ENCODE results near the gene NSF.

The NSF gene

DNA sequence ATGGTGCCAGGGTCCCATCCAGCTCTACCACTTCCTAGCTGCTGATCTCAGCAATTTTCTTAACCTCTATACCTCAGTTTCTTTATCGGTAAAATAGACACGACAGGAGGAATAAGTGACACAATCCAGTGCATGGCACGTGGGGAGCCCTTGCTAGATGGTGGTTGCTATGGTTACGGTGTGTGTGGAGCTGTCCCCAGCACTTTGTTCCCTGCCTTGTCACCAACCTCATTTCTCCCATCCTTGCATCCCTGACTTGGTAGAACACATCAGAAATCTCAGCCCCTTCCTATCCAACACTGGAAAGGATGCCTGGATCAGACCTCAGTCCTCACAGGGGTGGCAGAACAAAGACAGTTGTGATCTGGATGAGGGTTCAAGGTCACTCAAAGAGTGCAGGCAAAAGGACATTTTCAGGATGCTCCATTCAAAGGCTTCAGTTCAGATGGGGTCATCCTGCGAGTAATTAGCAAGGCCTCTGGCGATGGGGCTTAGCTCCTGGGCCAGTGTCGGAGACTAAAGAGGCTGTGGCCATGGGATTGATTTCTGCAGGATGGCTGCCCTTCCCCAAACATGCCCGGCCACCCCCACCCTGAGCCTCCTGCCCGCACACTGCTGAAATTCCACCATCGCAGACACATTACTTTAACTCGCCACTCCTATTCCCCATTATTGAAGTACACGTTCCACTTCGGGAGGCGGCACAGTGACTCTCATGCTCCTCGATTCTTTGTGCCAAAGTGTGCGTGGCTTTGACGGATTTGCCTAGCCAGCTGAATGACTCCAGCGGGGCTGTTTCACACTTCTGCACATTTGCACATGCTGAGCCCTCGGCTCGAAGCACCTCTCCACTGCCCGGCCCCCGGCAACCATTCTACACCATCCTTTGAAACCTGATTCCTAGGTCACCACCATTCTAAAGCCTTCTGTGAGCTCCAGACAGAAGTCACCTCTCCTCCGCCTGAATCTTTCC is 187.8 kb downstream of the NSF start:
- TF ChIP-seq, protein P1, sequence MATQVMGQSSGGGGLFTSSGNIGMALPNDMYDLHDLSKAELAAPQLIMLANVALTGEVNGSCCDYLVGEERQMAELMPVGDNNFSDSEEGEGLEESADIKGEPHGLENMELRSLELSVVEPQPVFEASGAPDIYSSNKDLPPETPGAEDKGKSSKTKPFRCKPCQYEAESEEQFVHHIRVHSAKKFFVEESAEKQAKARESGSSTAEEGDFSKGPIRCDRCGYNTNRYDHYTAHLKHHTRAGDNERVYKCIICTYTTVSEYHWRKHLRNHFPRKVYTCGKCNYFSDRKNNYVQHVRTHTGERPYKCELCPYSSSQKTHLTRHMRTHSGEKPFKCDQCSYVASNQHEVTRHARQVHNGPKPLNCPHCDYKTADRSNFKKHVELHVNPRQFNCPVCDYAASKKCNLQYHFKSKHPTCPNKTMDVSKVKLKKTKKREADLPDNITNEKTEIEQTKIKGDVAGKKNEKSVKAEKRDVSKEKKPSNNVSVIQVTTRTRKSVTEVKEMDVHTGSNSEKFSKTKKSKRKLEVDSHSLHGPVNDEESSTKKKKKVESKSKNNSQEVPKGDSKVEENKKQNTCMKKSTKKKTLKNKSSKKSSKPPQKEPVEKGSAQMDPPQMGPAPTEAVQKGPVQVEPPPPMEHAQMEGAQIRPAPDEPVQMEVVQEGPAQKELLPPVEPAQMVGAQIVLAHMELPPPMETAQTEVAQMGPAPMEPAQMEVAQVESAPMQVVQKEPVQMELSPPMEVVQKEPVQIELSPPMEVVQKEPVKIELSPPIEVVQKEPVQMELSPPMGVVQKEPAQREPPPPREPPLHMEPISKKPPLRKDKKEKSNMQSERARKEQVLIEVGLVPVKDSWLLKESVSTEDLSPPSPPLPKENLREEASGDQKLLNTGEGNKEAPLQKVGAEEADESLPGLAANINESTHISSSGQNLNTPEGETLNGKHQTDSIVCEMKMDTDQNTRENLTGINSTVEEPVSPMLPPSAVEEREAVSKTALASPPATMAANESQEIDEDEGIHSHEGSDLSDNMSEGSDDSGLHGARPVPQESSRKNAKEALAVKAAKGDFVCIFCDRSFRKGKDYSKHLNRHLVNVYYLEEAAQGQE (IDR thresholded peaks at IDR 0.05; ENCODE audit: insufficient read depth in 1 of 2, low read depth in 2 of 2, low read length in 2 of 2) = peak; percentile 25 to 60; a peak in 1 of 4 replicates
- TF ChIP-seq SIN3A (IDR thresholded peaks at IDR 0.05; ENCODE audit: borderline replicate concordance, insufficient read depth, low read length) (no peak), TAF1 (IDR thresholded peaks at IDR 0.05; ENCODE audit: borderline replicate concordance, insufficient read depth, low read length) (no peak)

DNA sequence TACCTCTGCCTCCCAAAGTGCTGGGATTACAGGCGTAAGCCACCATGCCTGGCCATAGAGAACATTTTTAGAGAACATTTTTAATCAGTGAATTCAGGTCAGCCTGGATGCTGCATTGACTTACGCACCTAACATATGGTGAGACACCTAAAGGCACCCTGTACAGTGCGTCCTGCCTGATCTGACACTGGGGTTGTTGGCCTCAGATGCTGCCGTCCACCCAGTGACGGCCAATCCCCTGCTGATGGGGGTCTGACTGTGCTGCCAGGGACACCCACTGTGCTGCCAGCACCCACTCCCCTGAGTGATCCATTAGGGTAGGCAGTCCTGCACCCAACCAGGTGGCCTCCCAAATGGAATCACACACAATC is 189.5 kb downstream of the NSF start:
- TF ChIP-seq SIN3A (IDR thresholded peaks at IDR 0.05; ENCODE audit: borderline replicate concordance, insufficient read depth, low read length) = no peak
- TF ChIP-seq POLR2AphosphoS5 (IDR thresholded peaks at IDR 0.05; ENCODE audit: low read depth, low read length) = no peak
- no peak for TF ChIP-seq FOXP2 (optimal IDR thresholded peaks at IDR 0.05; ENCODE audit: borderline replicate concordance, extremely low read depth, extremely low read length, insufficient read depth)

DNA sequence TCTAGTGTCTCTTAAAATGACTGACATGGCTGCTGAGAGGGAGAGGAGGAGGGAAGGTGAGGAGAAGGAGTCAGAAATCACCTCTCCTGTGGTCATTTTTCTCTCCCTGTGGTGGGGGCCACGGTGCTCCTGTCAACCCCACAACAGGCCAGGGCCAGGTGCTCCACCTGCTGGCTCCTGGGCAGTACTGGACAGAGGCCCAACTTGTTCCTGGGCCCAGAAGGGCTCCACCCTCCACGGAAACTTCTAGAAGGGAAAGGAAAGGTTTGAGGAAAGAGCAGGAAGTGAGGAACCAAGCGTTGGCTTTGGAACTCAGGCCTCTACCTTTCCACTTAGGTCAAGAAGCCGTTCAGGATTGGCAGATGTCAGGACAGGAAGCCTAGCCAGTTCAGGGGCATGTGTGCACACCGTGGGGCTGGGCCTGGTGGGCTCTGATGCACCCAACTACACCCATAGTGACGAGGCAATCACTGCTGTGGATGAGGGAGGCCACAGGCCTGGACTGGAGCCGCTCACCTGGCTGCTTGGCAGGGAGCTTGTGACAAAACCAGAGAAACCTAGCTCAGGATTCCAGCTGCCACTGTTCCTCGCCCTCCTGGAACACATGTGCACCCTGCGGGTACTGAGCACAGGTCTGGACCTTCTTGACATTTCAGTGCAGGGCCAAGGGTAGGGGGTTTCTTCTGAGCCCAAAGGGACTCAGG is 191.9 kb downstream of the NSF start:
- TF ChIP-seq SIN3A (IDR thresholded peaks at IDR 0.05; ENCODE audit: borderline replicate concordance, insufficient read depth, low read length) (no peak), TAF1 (IDR thresholded peaks at IDR 0.05; ENCODE audit: borderline replicate concordance, insufficient read depth, low read length) (no peak), FOXP2 (optimal IDR thresholded peaks at IDR 0.05; ENCODE audit: borderline replicate concordance, extremely low read depth, extremely low read length, insufficient read depth) (no peak), POLR2AphosphoS5 (IDR thresholded peaks at IDR 0.05; ENCODE audit: low read depth, low read length) (no peak)
- TF ChIP-seq, protein P1 (IDR thresholded peaks at IDR 0.05; ENCODE audit: insufficient read depth in 1 of 2, low read depth in 2 of 2, low read length in 2 of 2) = no peak

DNA sequence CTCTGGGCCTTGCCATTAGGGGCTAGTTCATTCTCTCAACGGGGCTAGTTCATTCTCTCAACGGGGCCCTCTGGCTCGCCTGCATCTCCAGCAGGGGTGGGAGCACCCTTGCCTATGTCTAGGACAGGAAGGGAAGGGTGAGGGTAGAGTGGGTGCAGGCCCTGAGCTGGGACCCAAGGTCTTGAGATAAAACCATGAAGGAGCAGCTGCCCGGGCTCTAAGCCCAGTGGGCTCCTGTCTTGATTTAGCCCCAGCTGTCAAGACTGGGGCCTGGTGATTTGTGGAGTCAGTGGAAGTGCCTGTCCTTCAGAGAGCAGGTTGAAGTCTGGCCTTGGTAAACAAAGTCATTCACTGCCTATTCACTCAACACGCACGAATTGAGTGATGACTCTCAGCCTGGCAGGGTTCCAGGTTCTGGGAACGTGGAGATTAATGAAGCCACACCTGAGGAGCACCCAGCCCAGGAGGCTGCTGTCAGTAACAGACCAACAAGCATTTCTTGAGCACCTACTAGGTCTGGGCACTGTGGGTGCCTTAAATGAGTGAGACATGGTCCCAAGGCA is 192.6 kb downstream of the NSF start:
- TF ChIP-seq, protein P1 (IDR thresholded peaks at IDR 0.05; ENCODE audit: insufficient read depth in 1 of 2, low read depth in 2 of 2, low read length in 2 of 2) = no peak
- no peak for TF ChIP-seq FOXP2 (optimal IDR thresholded peaks at IDR 0.05; ENCODE audit: borderline replicate concordance, extremely low read depth, extremely low read length, insufficient read depth)
- TF ChIP-seq TAF1 (IDR thresholded peaks at IDR 0.05; ENCODE audit: borderline replicate concordance, insufficient read depth, low read length) = no peak
- TF ChIP-seq SIN3A (IDR thresholded peaks at IDR 0.05; ENCODE audit: borderline replicate concordance, insufficient read depth, low read length) = no peak
- TF ChIP-seq POLR2AphosphoS5 (IDR thresholded peaks at IDR 0.05; ENCODE audit: low read depth, low read length) = no peak

DNA sequence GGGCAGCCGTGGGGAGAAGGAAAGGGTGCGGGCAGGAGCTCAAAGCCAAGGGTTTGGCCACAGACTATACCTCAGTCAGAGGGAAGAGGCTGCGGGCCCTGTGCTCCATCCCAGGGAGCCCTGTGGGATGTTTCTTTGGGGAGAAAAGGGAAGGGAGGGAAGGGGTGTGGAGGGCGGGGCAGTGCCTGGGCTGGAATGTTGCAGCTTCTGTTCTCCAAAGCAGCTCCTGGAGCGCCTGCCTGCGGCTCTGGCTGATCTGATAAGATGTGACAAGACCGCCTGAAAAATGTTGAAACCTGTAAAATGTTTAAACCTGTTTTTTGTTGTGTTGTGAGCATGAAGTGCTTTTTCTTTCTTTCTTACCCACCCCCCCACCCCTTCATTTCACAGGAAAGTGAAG is 195.2 kb downstream of the NSF start:
- no peak for TF ChIP-seq SIN3A (IDR thresholded peaks at IDR 0.05; ENCODE audit: borderline replicate concordance, insufficient read depth, low read length)

DNA sequence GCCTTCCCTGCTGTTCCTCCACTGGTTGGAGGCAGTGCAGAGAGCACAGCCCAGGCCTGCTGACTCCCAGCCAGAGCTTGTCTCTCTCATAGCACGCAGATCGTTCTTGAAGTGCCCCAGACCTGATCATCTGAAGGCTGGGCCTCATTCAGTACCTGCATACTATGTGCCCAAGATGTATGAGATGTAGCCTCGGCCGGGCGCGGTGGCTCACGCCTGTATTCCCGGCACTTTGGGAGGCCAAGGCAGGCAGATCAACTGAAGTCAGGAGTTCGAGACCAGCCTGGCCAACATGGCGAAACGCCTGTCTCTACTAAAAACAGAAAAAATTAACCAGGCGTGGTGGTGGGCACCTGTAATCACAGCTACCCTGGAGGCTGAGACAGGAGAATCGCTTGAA is 197.0 kb downstream of the NSF start:
- TF ChIP-seq SIN3A (IDR thresholded peaks at IDR 0.05; ENCODE audit: borderline replicate concordance, insufficient read depth, low read length) = no peak
- TF ChIP-seq TAF1 (IDR thresholded peaks at IDR 0.05; ENCODE audit: borderline replicate concordance, insufficient read depth, low read length) = no peak
- no peak for TF ChIP-seq POLR2AphosphoS5 (IDR thresholded peaks at IDR 0.05; ENCODE audit: low read depth, low read length)
- TF ChIP-seq, protein P1 (IDR thresholded peaks at IDR 0.05; ENCODE audit: insufficient read depth in 1 of 2, low read depth in 2 of 2, low read length in 2 of 2) = no peak

All from PFSK-1 (cell line).